ENCODE data around the gene SGCG.

Gene SGCG

DNA sequence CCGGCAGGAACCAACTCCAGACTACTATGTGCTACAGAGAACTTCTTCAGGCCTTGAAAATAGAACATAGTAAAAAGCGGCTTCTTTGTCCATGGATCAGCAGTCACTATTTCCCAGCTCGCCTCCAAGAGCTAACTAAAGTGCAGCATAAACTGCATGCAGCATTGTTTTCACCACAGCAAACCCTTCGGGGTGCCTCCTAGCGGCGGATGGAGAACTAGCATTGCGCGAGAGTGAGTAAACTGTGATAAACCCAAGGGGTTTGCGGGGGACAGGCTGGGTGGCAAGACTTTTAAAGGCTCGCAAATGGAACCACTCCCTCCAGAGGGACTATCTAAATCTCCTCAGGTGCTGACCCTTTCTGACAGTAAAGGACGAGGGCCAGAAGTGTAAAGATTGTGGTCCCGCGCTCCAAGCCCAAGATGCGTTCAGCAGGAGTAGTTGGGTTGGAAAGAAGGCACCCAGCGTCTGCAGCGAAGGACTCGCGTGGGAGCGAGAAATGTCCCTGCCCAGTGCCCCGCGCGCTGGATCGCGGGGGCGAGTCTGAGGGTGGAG, 21.5 kb upstream of the SGCG start:
- no peaks in the 10 kb centered on the region for H3K4me1 ChIP-seq (ENCODE audit: control insufficient read depth, insufficient read depth, low read length)
- H3K27ac ChIP-seq (ENCODE audit: insufficient read depth, low read depth, low read length, poor library complexity, severe bottlenecking), result no peak overlapping the region
- H3K36me3 ChIP-seq (ENCODE audit: control insufficient read depth, insufficient read depth, low read length), result no peaks in the 10 kb centered on the region
- no peaks in the 10 kb centered on the region for H3K9me3 ChIP-seq (ENCODE audit: control insufficient read depth, low read length)
- peak overlapping the region; percentile 36 for H3K4me3 ChIP-seq (ENCODE audit: insufficient read depth, low read depth, low read length)
- 8 to 9% methylated on average over 24 to 25 of the region's 25 CpGs for WGBS, 2 experiments
- peaks cover 30% of the 10 kb centered on the region for H3K27me3 ChIP-seq (ENCODE audit: control insufficient read depth, insufficient read depth, low read length, poor library complexity, severe bottlenecking)

DNA sequence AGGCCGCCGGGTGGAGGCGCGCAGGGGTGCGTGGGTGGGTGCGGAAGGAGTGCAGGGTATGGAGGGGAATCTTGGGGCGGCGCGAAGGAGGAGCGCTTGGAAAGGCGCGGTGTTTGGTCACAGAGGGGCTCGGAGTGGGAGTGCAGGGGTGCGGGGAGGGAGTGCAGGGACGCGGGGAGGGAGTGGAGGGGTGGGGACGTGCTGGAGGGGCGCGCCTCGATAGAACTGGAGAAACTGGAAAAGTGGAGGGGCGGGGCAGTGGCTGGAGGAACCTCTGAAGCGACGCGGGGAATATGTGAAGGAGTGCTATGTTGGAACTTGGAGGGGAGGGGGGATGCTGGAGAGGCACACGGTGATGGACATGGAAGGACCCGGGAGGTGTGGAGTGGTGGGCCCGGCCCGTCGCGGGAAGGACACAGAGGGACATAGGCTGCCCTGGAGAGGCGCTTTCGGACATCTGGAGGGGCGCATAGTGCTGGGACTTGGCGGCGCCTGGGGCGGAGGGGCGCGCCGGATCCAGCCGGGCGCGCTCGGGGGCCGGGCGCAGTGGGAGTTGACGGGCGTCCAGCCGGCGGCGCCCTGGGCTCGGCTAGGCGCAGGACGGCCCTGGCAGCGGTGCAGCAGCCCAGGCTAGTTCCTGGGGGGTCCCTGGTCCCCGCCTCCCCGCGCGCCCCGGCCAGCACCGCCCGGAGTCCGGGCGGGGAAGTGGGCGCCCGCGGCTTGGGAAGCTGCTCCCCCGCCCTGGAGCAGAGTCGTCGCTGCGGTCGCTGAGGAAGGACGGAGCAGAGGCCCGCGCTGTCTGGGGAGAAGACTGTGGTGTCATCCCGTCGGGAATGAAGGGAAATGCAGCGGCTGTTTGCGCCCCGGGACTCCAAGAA, 20.8 kb upstream of the SGCG start:
- H3K27ac ChIP-seq (ENCODE audit: insufficient read depth, low read depth, low read length, poor library complexity, severe bottlenecking), result no peak overlapping the region
- no peaks in the 10 kb centered on the region for H3K36me3 ChIP-seq (ENCODE audit: control insufficient read depth, insufficient read depth, low read length)
- peaks cover 30% of the 10 kb centered on the region for H3K27me3 ChIP-seq (ENCODE audit: control insufficient read depth, insufficient read depth, low read length, poor library complexity, severe bottlenecking)
- H3K4me1 ChIP-seq (ENCODE audit: control insufficient read depth, insufficient read depth, low read length), result no peaks in the 10 kb centered on the region
- peak overlapping the region; percentile 36 for H3K4me3 ChIP-seq (ENCODE audit: insufficient read depth, low read depth, low read length)
- WGBS, 2 experiments, result 1% methylated on average over 79 of the region's 79 CpGs
- no peaks in the 10 kb centered on the region for H3K9me3 ChIP-seq (ENCODE audit: control insufficient read depth, low read length)

DNA sequence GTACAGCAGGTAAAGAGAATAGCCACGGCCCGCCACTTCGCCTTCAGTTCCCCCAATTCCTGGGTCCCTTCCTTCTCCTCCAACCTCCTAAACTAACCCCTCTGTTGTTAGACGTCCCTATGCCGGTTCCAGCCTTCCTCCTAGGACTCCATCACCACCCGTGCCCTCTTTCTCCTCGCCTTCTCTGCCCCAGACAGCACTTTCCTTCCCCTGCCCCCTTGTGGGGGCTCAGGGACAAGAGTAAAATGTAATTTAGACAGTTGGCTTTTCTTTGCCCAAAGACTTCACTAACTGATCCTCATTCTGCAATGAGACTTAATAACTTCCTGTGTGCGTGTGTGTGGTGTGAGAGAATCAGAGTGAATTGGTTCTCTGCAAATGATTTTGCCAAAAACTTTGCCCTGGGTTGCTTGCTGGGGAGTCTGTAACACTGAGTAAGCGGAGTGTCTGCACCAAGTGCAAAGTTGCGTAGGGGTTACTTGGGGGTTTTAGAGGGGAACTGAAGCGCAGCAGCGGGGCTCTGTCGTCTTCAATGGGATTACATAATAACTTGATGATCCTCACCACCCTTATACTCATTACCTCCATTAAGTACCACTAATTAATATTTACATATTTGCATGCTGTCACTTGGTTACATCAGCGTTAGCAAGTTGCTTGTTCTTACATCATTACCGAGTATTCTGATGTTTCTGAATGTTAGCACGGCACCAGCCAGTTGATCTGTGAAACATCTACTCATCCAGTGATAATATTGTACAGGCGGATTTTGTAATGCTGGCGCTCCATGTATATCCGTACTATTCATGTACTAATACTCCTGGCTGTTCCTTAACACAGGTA, 19.9 kb upstream of the SGCG start:
- no peaks in the 10 kb centered on the region for H3K4me1 ChIP-seq (ENCODE audit: control insufficient read depth, insufficient read depth, low read length)
- no peaks in the 10 kb centered on the region for H3K36me3 ChIP-seq (ENCODE audit: control insufficient read depth, insufficient read depth, low read length)
- peak overlapping the region; percentile 36 for H3K4me3 ChIP-seq (ENCODE audit: insufficient read depth, low read depth, low read length)
- no peaks in the 10 kb centered on the region for H3K9me3 ChIP-seq (ENCODE audit: control insufficient read depth, low read length)
- 50 to 55% methylated on average over 19 of the region's 19 CpGs for WGBS, 2 experiments
- no peak overlapping the region for H3K27ac ChIP-seq (ENCODE audit: insufficient read depth, low read depth, low read length, poor library complexity, severe bottlenecking)
- H3K27me3 ChIP-seq (ENCODE audit: control insufficient read depth, insufficient read depth, low read length, poor library complexity, severe bottlenecking), result peaks cover 30% of the 10 kb centered on the region

DNA sequence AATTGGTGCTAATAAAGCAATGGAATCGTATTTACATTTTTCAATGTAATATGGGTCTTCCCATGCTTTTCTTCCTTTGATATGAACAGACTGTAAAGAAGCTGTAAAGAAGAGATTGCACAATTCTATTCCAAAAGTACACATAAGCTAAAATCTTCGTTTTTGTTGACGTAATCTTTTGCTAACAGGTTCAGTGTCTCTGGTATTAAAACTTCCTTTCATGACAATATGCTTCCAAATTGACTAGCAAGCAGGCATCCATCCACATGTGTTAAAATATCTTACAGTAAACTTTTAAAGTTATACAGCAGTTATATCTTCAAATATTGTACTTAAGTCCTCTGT, 19.3 kb upstream of the SGCG start:
- Histone ChIP-seq H3K27ac (ENCODE audit: insufficient read depth, low read depth, low read length, poor library complexity, severe bottlenecking) (no peak overlapping the region), H3K4me1 (ENCODE audit: control insufficient read depth, insufficient read depth, low read length) (no peaks in the 10 kb centered on the region), H3K27me3 (ENCODE audit: control insufficient read depth, insufficient read depth, low read length, poor library complexity, severe bottlenecking) (peaks cover 30% of the 10 kb centered on the region), H3K4me3 (ENCODE audit: insufficient read depth, low read depth, low read length) (no peak overlapping the region), H3K36me3 (ENCODE audit: control insufficient read depth, insufficient read depth, low read length) (no peaks in the 10 kb centered on the region), H3K9me3 (ENCODE audit: control insufficient read depth, low read length) (no peaks in the 10 kb centered on the region)
- WGBS, 2 experiments, result 90% methylated on average over 2 to 3 of the region's 3 CpGs

DNA sequence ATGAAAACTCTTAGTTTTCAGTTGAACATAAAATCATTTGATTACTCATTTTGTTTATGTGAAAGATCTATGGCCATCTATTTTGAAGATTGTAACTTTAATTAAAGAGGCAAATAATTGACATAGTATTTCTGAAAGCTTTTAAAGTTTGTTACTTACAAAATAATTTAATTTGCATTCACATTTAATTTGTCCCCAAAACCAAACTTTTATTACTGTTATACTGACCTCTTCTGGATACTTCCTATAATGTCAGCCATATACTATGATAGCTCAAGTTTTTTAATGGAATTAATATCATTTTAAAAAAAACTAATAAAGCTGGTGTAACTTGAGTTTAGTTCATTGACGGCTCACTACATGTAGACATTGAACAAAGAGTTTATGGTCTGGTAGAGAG, 4.9 kb upstream of the SGCG start:
- Histone ChIP-seq H3K36me3 (ENCODE audit: control insufficient read depth, insufficient read depth, low read length) (no peaks in the 10 kb centered on the region), H3K27me3 (ENCODE audit: control insufficient read depth, insufficient read depth, low read length, poor library complexity, severe bottlenecking) (no peaks in the 10 kb centered on the region), H3K4me3 (ENCODE audit: insufficient read depth, low read depth, low read length) (no peak overlapping the region), H3K4me1 (ENCODE audit: control insufficient read depth, insufficient read depth, low read length) (no peaks in the 10 kb centered on the region), H3K27ac (ENCODE audit: insufficient read depth, low read depth, low read length, poor library complexity, severe bottlenecking) (no peak overlapping the region), H3K9me3 (ENCODE audit: control insufficient read depth, low read length) (no peaks in the 10 kb centered on the region)
- WGBS, 2 experiments, result no CpG with 5 or more reads among the region's 1 CpG

DNA sequence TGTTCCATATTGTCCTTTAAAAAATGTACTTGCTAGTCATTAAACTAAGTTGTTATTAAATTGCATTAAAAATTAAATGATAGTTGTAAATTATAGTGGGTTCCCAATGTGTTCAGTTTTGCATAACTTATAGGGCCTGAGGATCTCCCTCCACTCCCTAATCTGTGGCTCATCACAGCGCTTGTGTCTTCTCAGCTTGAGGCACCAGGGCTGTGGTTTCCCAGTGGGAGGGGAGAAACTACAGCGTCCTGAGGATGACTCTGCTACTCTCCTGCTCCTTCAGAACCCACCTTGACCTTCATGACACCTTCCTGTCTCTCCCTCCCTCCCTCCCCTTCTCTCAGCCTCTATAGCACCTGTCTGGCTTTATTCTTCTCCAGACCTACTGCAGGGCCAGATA, 1.4 kb downstream of the SGCG start:
- Histone ChIP-seq H3K27me3 (ENCODE audit: control insufficient read depth, insufficient read depth, low read length, poor library complexity, severe bottlenecking) (no peaks in the 10 kb centered on the region), H3K9me3 (ENCODE audit: control insufficient read depth, low read length) (no peaks in the 10 kb centered on the region), H3K36me3 (ENCODE audit: control insufficient read depth, insufficient read depth, low read length) (no peaks in the 10 kb centered on the region), H3K4me3 (ENCODE audit: insufficient read depth, low read depth, low read length) (no peak overlapping the region), H3K4me1 (ENCODE audit: control insufficient read depth, insufficient read depth, low read length) (no peaks in the 10 kb centered on the region), H3K27ac (ENCODE audit: insufficient read depth, low read depth, low read length, poor library complexity, severe bottlenecking) (no peak overlapping the region)
- 75 to 81% methylated on average over 2 of the region's 2 CpGs for WGBS, 2 experiments

DNA sequence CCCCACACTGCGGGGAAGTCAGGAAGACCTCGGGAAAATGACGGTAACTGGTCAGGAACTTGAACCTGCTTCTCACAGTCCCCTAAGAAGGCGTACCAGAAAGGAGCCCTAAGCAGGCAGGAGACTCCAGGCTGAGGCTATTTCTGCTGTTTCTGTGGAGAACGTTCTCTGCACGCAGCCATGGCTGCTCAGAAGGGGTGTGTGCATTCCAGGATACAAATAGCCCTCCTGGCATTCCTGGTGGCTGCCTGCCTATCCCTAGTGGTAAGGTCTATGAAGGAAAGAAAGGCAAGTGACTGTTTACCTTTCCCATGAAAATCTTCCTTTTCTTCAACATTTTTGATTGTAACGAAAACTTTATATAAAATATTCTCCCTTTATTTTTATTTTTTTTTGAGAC, 2.5 kb downstream of the SGCG start:
- no peak overlapping the region for H3K27ac ChIP-seq (ENCODE audit: insufficient read depth, low read depth, low read length, poor library complexity, severe bottlenecking)
- no peaks in the 10 kb centered on the region for H3K9me3 ChIP-seq (ENCODE audit: control insufficient read depth, low read length)
- no peaks in the 10 kb centered on the region for H3K36me3 ChIP-seq (ENCODE audit: control insufficient read depth, insufficient read depth, low read length)
- 88 to 94% methylated on average over 7 of the region's 7 CpGs for WGBS, 2 experiments
- no peak overlapping the region for H3K4me3 ChIP-seq (ENCODE audit: insufficient read depth, low read depth, low read length)
- H3K27me3 ChIP-seq (ENCODE audit: control insufficient read depth, insufficient read depth, low read length, poor library complexity, severe bottlenecking), result no peaks in the 10 kb centered on the region
- H3K4me1 ChIP-seq (ENCODE audit: control insufficient read depth, insufficient read depth, low read length), result no peaks in the 10 kb centered on the region

DNA sequence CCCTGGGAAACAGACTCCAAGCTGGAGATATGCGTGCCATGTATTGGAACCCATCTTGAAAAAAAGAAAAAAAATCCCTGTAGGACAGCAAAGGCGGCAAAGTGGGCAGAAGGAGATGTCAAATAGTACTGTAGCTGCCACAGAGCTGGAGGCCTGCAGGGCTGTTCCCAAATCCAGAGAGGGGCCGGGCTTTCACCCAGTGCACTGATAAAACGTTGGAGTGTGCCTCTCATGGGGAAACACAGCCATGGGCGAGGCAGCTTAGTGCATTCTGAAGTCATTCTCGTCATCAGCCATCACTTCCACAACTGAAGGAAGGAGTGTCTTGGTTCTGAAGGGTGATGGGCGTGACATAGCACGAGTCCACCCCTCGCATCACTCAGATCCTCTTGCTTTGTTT, 4.8 kb downstream of the SGCG start:
- Histone ChIP-seq H3K4me1 (ENCODE audit: control insufficient read depth, insufficient read depth, low read length) (no peaks in the 10 kb centered on the region), H3K9me3 (ENCODE audit: control insufficient read depth, low read length) (no peaks in the 10 kb centered on the region), H3K36me3 (ENCODE audit: control insufficient read depth, insufficient read depth, low read length) (no peaks in the 10 kb centered on the region), H3K27me3 (ENCODE audit: control insufficient read depth, insufficient read depth, low read length, poor library complexity, severe bottlenecking) (no peaks in the 10 kb centered on the region), H3K4me3 (ENCODE audit: insufficient read depth, low read depth, low read length) (no peak overlapping the region), H3K27ac (ENCODE audit: insufficient read depth, low read depth, low read length, poor library complexity, severe bottlenecking) (no peak overlapping the region)
- 90 to 91% methylated on average over 9 of the region's 9 CpGs for WGBS, 2 experiments

DNA sequence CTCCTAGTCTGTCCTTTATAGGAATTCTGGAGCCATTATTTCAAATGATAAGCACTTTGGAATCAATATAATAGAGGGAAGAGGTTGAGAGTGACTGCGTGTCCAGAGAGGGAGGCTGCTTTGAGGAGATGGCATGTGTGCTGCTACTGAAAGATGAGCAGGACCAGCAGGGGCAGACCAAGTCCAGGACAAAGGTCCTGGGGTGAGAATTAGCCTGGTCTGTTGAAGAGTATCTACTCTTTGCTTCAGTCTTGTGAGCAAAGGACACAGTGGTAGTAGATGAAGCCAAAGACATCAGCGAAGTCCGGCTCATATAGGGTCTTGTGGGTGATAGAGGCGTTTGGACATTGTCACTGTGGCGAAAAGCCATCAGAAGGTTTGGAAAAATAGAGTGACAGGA, 21.1 kb downstream of the SGCG start:
- Histone ChIP-seq H3K36me3 (ENCODE audit: control insufficient read depth, insufficient read depth, low read length) (no peaks in the 10 kb centered on the region), H3K27ac (ENCODE audit: insufficient read depth, low read depth, low read length, poor library complexity, severe bottlenecking) (no peak overlapping the region), H3K4me1 (ENCODE audit: control insufficient read depth, insufficient read depth, low read length) (no peaks in the 10 kb centered on the region), H3K27me3 (ENCODE audit: control insufficient read depth, insufficient read depth, low read length, poor library complexity, severe bottlenecking) (no peaks in the 10 kb centered on the region), H3K4me3 (ENCODE audit: insufficient read depth, low read depth, low read length) (no peak overlapping the region), H3K9me3 (ENCODE audit: control insufficient read depth, low read length) (no peaks in the 10 kb centered on the region)
- WGBS, 2 experiments, result 96% methylated on average over 5 of the region's 5 CpGs

DNA sequence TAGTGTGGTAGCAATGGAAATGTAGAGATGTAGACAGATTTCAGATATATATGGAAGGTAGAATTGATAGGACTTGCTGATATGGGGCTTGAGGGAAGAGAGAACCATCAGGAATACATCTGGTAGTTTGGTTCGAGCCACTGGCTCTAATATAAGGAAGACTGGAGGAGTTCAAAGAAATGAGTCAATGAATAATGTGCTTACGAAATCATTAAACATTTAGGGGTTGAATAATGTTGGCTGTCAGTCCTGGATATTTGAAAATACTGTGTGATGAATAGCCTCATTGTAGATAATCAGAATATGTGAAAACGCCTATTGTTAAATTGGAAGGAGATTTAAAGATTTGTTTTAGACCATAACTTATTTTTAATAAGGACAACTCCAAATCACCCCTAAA, 21.6 kb downstream of the SGCG start:
- Histone ChIP-seq H3K4me1 (ENCODE audit: control insufficient read depth, insufficient read depth, low read length) (no peaks in the 10 kb centered on the region), H3K4me3 (ENCODE audit: insufficient read depth, low read depth, low read length) (no peak overlapping the region), H3K9me3 (ENCODE audit: control insufficient read depth, low read length) (no peaks in the 10 kb centered on the region), H3K27ac (ENCODE audit: insufficient read depth, low read depth, low read length, poor library complexity, severe bottlenecking) (no peak overlapping the region), H3K36me3 (ENCODE audit: control insufficient read depth, insufficient read depth, low read length) (no peaks in the 10 kb centered on the region), H3K27me3 (ENCODE audit: control insufficient read depth, insufficient read depth, low read length, poor library complexity, severe bottlenecking) (no peaks in the 10 kb centered on the region)
- WGBS, 2 experiments, result 73 to 74% methylated on average over 2 to 3 of the region's 3 CpGs

Data from ectodermal cell (in vitro differentiated cells).